GM21367 (cell line): ENCODE results near the gene ZNF839.
"Not testable (repeated sequence)": the region's sequence is repeated elsewhere in the genome, so short reads cannot be mapped to it uniquely, and the experiment has no call there.

Experiments used
- ATAC-seq: cut with Tn5 transposase; IDR thresholded peaks from one replicate; pipeline ENCODE4 v1.9.1; 2021; ENCODE audit not compliant: unreplicated experiment

Gene ZNF839

GRCh38 chr14:102319351-102320032 is at the start of gene ZNF839:
TSS of gene ZNF839 (plus strand) at chr14:102319746. CDS start at chr14:102319766, 20 bp downstream.
- ATAC-seq: peak; percentile 34

DNA sequence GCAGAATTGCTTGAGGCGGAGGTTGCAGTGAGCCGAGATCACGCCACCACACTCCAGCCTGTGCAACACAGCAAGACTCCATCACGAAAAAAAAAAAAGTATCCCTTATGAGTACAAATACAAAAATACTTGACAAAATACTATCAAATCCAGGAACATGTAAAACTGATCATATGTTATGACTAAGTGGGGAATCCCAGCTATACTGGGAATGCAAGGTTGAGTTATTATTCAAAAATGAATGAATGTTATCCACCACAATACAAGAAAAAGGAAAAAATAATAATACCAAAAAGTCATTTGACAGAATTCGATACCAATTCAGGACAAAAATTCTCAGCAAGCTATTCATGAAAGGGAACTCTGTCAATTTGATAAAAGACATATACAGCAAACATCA is 47.2 kb upstream of the ZNF839 start:
- no peak for ATAC-seq

- no peak for ATAC-seq
Measured at GRCh38 chr14:102275866-102276265, 43.7 kb upstream of the ZNF839 start.

DNA sequence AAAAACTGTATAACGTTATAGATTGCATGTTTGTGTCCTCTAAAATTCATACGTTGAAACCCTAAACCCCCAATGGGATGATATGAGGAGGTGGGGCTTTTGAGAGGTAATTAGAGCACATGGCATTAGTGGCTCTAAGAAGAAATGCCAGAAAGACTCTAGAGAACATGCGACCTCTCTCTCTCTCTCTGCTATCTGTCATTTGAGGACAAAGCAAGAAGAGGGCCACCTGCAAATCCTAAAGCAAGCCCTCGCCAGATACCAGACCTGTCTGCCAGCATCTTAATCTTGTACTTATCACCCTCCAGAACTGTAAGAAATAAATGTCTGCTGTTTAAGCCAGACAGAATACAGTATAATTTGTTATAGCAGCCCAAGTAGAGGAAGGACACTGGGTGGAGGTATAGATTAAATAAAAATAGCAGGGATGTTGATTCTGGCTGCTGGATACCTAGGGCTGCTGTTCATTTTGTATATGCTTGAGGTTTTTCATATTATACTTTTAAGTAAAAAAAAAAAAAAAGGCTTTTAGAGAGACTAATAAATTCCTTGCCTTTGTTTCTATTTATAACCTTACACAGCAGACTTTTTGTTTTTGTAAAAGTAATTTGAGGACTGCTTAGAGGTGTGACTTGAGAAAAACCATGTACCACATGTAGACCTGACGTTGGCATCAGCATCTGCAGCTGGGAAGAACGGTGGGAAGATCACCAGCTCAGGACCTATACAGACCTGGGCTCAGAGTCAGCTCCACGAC is 41.5 kb upstream of the ZNF839 start:
- no peak for ATAC-seq

- no peak for ATAC-seq
Measured at GRCh38 chr14:102278631-102278935, 41.0 kb upstream of the ZNF839 start.

DNA sequence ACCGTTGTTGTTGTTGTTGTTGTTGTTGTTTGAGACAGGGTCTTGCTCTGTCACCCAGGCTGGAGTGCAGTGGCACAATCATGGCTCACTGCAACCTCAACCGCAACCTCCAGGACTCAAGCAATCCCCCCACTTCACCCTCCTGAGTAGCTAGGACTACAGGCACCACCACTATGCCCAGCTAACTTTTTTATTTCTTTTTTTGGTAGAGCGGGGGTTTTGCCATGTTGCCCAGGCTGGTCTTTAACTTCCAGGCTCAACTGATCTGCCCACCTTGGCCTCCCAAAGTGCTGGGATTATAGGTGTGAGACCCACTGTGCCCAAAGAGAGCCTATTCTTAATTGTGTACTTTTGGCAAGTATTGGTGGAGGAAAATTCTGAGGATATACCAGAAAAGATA is 40.3 kb upstream of the ZNF839 start:
- no peak for ATAC-seq

DNA sequence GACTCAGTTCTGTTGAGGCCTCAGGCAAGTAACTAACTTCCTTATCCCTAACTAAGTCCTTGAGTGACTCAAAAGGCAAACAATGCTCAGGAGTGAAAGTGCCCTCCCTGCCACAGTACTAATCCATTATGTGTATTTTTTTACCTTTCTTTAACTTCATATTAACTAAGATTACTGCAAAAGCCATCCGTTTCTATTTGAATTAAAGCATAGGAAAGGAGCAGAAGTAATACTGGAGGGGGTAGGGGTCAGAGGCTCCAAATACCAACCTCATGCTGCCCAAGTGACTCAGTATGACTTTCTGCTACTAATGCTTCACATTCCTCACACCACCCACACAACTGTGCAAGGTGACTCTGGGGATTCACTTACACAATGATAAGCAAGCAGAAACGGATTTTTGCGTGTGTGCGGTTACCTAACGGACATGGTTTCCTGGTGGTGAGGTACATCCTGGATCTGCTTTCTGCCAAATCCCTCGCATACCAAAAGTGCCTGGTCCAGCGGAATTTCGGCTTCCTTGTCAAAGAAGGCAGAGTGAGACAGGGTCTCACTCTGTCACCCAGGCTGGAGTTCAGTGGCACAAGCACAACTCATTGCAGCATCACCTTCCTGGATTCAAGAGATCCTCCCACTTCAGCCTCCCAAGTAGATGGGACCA is 39.7 kb upstream of the ZNF839 start:
- no peak for ATAC-seq

- no peak for ATAC-seq
Measured at GRCh38 chr14:102280376-102280962, 39.1 kb upstream of the ZNF839 start.

DNA sequence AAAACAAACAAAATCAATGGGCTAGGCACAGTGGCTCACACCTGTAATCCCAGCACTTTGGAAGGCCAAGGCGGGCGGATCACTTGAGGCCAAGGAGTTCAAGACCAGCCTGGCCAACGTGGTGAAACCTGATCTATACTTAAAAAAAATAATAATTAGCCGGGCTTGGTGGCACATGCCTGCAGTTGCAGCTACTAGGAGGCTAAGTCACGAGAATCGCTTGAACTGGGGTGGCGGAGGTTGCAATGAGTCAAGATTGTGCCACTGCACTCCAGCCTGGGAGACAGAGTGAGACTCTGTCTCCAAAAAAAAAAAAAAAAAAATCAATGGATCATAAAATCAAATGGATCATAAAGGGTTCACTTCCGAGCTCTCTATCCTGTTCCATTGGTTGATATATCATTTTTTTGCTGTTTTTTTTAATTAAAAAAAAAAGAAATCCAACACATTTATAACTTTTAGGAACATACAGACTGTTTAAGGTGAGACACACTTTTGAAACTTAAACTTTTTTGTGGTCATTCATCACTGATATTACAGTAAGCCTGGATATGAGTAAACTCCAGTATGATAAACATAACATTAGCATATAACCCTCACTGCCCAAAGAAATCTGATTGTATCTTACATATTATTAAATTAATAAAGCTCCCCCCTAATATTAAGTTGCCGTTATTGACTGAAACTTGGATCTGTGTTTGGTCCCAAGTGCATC is 36.6 kb upstream of the ZNF839 start:
- ATAC-seq: no peak

DNA sequence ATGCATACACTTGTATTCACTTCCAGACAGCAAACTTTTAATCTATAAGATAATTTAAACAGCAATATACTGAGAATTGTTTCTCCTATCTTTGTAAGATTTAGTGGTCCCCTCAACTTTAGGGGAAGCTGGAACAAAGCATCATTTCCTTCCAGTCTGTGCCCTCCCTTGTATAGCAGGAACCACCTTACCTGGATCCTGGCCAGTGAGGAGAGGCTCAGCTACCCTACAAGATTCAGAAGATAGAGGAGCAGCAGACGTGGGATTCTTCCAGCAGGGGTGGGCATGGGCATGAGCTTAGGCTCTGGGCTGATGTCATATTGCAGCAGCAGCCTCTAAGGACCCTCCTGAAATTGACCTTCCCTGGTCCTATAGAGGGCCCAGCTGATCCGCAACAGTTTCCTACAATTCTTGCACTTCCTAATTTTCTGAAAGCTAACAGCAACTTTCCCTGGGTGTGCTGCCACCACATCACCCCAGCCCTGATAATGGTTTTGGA is 35.9 kb upstream of the ZNF839 start:
- no peak for ATAC-seq

DNA sequence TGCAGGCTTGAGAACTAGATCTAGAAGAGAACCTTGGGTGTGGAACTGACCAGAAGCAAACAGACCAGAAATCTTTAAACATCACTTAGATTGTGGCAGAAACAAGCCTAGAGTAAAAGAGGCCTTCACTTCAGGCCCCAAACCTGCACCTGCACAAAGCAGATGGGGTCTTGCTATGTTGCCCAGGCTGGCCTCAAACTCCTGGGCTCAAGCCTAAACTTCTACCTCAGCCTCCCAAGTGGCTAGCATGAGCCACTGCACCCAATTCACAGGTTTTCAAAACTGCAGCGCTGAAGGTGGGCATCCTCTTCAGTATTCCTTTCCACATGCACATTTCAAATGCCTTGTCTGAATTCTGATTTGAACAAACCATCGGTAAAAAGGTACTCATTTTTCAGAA is 34.4 kb upstream of the ZNF839 start:
- ATAC-seq: no peak

- ATAC-seq: no peak
Measured at GRCh38 chr14:102288139-102288538, 31.4 kb upstream of the ZNF839 start.

GRCh38 chr14:102292441-102292840 is 27.1 kb upstream of the ZNF839 start:
- no peak for ATAC-seq

DNA sequence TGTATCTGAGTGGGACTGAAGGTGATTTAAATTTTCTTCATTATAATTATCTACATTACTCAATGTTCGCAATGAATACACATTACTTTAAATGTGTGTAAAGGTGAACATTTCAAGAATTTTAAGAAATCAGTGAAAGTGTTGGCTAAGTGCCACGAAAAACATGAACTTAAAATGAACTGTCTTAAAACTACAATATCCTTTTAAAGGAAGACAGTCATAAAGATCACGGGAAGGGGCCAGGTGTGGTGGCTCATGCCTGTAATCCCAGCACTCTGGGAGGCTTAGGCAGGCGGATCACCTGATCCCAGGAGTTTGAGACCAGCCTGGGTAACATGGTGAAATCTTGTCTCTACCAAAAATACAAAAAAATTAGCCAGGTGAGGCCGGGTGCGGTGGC is 25.8 kb upstream of the ZNF839 start:
- ATAC-seq: no peak

DNA sequence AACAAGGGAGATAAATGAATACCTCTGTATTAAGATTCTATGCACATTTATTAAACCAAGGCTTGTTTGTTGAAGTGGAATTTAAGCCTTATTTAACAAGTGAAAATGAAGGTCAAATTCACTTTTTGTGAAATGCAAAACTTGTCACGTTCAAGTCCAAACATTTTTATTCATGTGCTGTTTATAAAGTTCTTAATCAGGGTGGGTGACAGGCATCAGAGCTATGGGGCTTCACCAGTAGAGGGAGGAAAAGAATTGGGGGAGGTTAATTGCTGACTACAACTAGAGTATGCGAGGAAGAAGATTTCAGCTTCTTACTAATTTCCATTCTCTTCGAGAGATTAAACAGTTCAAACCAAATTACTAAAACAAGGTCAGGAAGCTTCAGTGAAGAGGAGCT is 24.3 kb upstream of the ZNF839 start:
- ATAC-seq: no peak

GRCh38 chr14:102297436-102298170 is 21.9 kb upstream of the ZNF839 start:
- ATAC-seq: no peak

GRCh38 chr14:102298303-102299070 is 21.1 kb upstream of the ZNF839 start:
- ATAC-seq: not testable (repeated sequence)

- no peak for ATAC-seq
Measured at GRCh38 chr14:102303664-102304063, 15.9 kb upstream of the ZNF839 start.

- peak; percentile 89 for ATAC-seq
Measured at GRCh38 chr14:102304611-102305506, 14.7 kb upstream of the ZNF839 start, which contains the start of gene MOK. TSS of gene MOK (minus strand) at chr14:102305164. CDS start at chr14:102304968, 196 bp downstream.
